KMS-11 (cell line): Measurements from ENCODE around the gene STK32B.

ENCODE experiments used
- H2AFZ ChIP-seq: fragments of 200-600 bp; sonication (generic); 2 replicates; pipeline ENCODE4 v1.6.1; 2016; ENCODE audit warnings: antibody characterized with exemption, mixed run types, low read depth
- H3K27ac ChIP-seq: fragments of 200-600 bp; sonication (generic); 2 replicates; pipeline ENCODE4 v1.6.1; 2016; ENCODE audit warnings: mild to moderate bottlenecking, mixed run types
- H3K27me3 ChIP-seq: fragments of 200-600 bp; sonication (generic); 2 replicates; pipeline ENCODE4 v1.6.1; 2017; ENCODE audit warnings: mild to moderate bottlenecking, low read depth, mixed run types, moderate library complexity; ENCODE audit not compliant: insufficient read depth
- H3K36me3 ChIP-seq: fragments of 200-600 bp; sonication (generic); 2 replicates; pipeline ENCODE4 v1.6.1; 2017; ENCODE audit warnings: mild to moderate bottlenecking, mixed run types; ENCODE audit not compliant: insufficient read depth
- H3K4me1 ChIP-seq: fragments of 200-600 bp; sonication (generic); 2 replicates; pipeline ENCODE4 v1.6.1; 2016; ENCODE audit warnings: mild to moderate bottlenecking, low read depth, mixed run types; ENCODE audit not compliant: poor library complexity, severe bottlenecking
- H3K4me2 ChIP-seq: fragments of 200-600 bp; sonication (generic); 2 replicates; pipeline ENCODE4 v1.7.0; 2016; ENCODE audit warnings: mild to moderate bottlenecking, mixed run types
- H3K4me3 ChIP-seq: fragments of 200-600 bp; sonication (generic); IDR thresholded peaks from 2 replicates; pipeline ENCODE4 v1.6.1; 2017; ENCODE audit warnings: low read depth, low read length, mixed read lengths; ENCODE audit not compliant: insufficient read depth
- H3K79me2 ChIP-seq: fragments of 200-600 bp; sonication (generic); 2 replicates; pipeline ENCODE4 v1.6.1; 2016; ENCODE audit warnings: low read depth, mixed run types; ENCODE audit not compliant: insufficient read depth
- H3K9ac ChIP-seq: fragments of 200-600 bp; sonication (generic); 2 replicates; pipeline ENCODE4 v1.6.1; 2016; ENCODE audit warnings: mild to moderate bottlenecking, mixed run types
- H4K20me1 ChIP-seq: fragments of 200-600 bp; sonication (generic); 2 replicates; pipeline ENCODE4 v1.6.1; 2016; ENCODE audit warnings: mild to moderate bottlenecking, mixed run types; ENCODE audit not compliant: insufficient read depth
- CTCF ChIP-seq: fragments of 200-600 bp; sonication (generic); conservative IDR thresholded peaks from 2 replicates; pipeline ENCODE4 v1.6.1; 2017; ENCODE audit warnings: low read depth, mild to moderate bottlenecking, antibody characterized with exemption, low read length, moderate library complexity, mixed read lengths

The STK32B gene

GRCh38 chr4:5471206-5471605, 419.9 kb downstream of the STK32B start:
- H3K27me3 ChIP-seq, result no peaks in the 10 kb centered on the region
- H3K79me2 ChIP-seq, result no peaks in the 10 kb centered on the region
- H3K4me1 ChIP-seq, result no peaks in the 10 kb centered on the region
- no peak for TF ChIP-seq CTCF
- H4K20me1 ChIP-seq, result no peaks in the 10 kb centered on the region
- no peak overlapping the region for H2AFZ ChIP-seq
- no peak overlapping the region for H3K4me3 ChIP-seq
- no peak overlapping the region for H3K9ac ChIP-seq
- H3K36me3 ChIP-seq, result no peaks in the 10 kb centered on the region
- H3K4me2 ChIP-seq, result no peak overlapping the region
- no peak overlapping the region for H3K27ac ChIP-seq

- H3K27ac ChIP-seq, result no peak overlapping the region
- H3K27me3 ChIP-seq, result no peaks in the 10 kb centered on the region
- H3K4me1 ChIP-seq, result no peaks in the 10 kb centered on the region
- H3K9ac ChIP-seq, result no peak overlapping the region
- TF ChIP-seq CTCF, result no peak
- no peak overlapping the region for H3K4me2 ChIP-seq
- H4K20me1 ChIP-seq, result no peaks in the 10 kb centered on the region
- no peaks in the 10 kb centered on the region for H3K79me2 ChIP-seq
- no peak overlapping the region for H2AFZ ChIP-seq
- H3K36me3 ChIP-seq, result no peaks in the 10 kb centered on the region
- H3K4me3 ChIP-seq, result no peak overlapping the region
Measured at GRCh38 chr4:5471691-5472090, 420.4 kb downstream of the STK32B start.

- Histone ChIP-seq H3K27ac (no peak overlapping the region), H3K36me3 (no peaks in the 10 kb centered on the region), H3K4me1 (no peaks in the 10 kb centered on the region), H3K79me2 (no peaks in the 10 kb centered on the region), H3K4me2 (no peak overlapping the region), H3K9ac (no peak overlapping the region), H2AFZ (no peak overlapping the region), H4K20me1 (no peaks in the 10 kb centered on the region), H3K4me3 (no peak overlapping the region), H3K27me3 (no peaks in the 10 kb centered on the region)
- no peak for TF ChIP-seq CTCF
Measured at GRCh38 chr4:5472160-5472591, 420.9 kb downstream of the STK32B start.

GRCh38 chr4:5473125-5473524, 421.8 kb downstream of the STK32B start:
- no peaks in the 10 kb centered on the region for H4K20me1 ChIP-seq
- no peaks in the 10 kb centered on the region for H3K79me2 ChIP-seq
- H3K4me1 ChIP-seq, result no peaks in the 10 kb centered on the region
- H3K4me2 ChIP-seq, result no peak overlapping the region
- H3K36me3 ChIP-seq, result no peaks in the 10 kb centered on the region
- H3K9ac ChIP-seq, result no peak overlapping the region
- TF ChIP-seq CTCF, result no peak
- no peak overlapping the region for H2AFZ ChIP-seq
- H3K27ac ChIP-seq, result no peak overlapping the region
- no peaks in the 10 kb centered on the region for H3K27me3 ChIP-seq
- no peak overlapping the region for H3K4me3 ChIP-seq
